CD14-positive monocyte (primary cell): ENCODE results near the gene CASP3. TPM values are rescaled to one million over a fixed set of nuclear protein-coding genes. Genes with fewer than 3 reads are reported as not detected.

ENCODE experiments used
- DNase-seq, 3 donors: peaks; one replicate each; pipeline ENCODE4 v3.0.0-alpha.2; 2011 to 2022
- H2AFZ ChIP-seq: 2 replicates; pipeline ENCODE4 v1.6.0; 2012; ENCODE audit warnings: mild to moderate bottlenecking, low read depth, low read length, inconsistent platforms; ENCODE audit not compliant: insufficient read depth, poor library complexity, severe bottlenecking
- H3K27ac ChIP-seq, 2 donors: 1 replicate in 1 of 2; 2 replicates in 1 of 2; pipeline ENCODE4 v1.5.1; 2012 to 2013; ENCODE audit warnings: low read length in 2 of 2, control low read depth in 1 of 2, inconsistent platforms in 1 of 2, low read depth in 1 of 2, mild to moderate bottlenecking in 1 of 2
- H3K27me3 ChIP-seq, 2 donors: one replicate each; pipeline versions ENCODE4 v1.6.0 to v1.6.1; 2011 to 2013; ENCODE audit warnings: low read length in 2 of 2; ENCODE audit not compliant: control insufficient read depth in 2 of 2, insufficient read depth in 2 of 2
- H3K36me3 ChIP-seq, 2 donors: replicated peaks in 1 of 2; 1 replicate in 1 of 2; 2 replicates in 1 of 2; pipeline versions ENCODE4 v1.5.1 to v1.6.1; 2012 to 2013; ENCODE audit warnings: low read length in 2 of 2, control low read depth in 1 of 2, inconsistent platforms in 1 of 2, mild to moderate bottlenecking in 1 of 2; ENCODE audit not compliant: insufficient read depth in 2 of 2, control insufficient read depth in 1 of 2
- H3K4me1 ChIP-seq, 2 donors: 1 replicate in 1 of 2; 2 replicates in 1 of 2; pipeline versions ENCODE4 v1.5.1 to v1.6.1; 2012 to 2013; ENCODE audit warnings: low read length in 2 of 2, control low read depth in 1 of 2, inconsistent platforms in 1 of 2, mild to moderate bottlenecking in 1 of 2, moderate library complexity in 1 of 2; ENCODE audit not compliant: insufficient read depth in 2 of 2, control insufficient read depth in 1 of 2
- H3K4me2 ChIP-seq: replicated peaks from 2 replicates; pipeline ENCODE3; 2012; ENCODE audit warnings: low read length, moderate library complexity, mild to moderate bottlenecking; ENCODE audit not compliant: poor library complexity, severe bottlenecking; ENCODE audit errors: extremely low read depth
- H3K4me3 ChIP-seq, 3 experiments: fragments of 200-600 bp in 1 of 3; sonication (generic) in 1 of 3; replicated peaks in 1 of 3; 1 replicate in 2 of 3; 2 replicates in 1 of 3; pipeline ENCODE4 v1.5.1; 2011 to 2013; ENCODE audit warnings: low read length in 3 of 3, mild to moderate bottlenecking in 3 of 3, control low read depth in 2 of 3, low read depth in 2 of 3, inconsistent platforms in 1 of 3, moderate library complexity in 1 of 3
- H3K79me2 ChIP-seq: 2 replicates; pipeline ENCODE4 v1.6.0; 2012; ENCODE audit warnings: mild to moderate bottlenecking, control low read depth, inconsistent platforms, low read length, moderate library complexity; ENCODE audit not compliant: insufficient read depth
- H3K9ac ChIP-seq: 2 replicates; pipeline ENCODE4 v1.6.0; 2017; ENCODE audit warnings: low read length, mild to moderate bottlenecking; ENCODE audit not compliant: insufficient read depth, poor library complexity, severe bottlenecking
- H3K9me3 ChIP-seq, 2 donors: replicated peaks in 1 of 2; 1 replicate in 1 of 2; 2 replicates in 1 of 2; pipeline versions ENCODE4 v1.5.1 to v1.6.1; 2012 to 2013; ENCODE audit warnings: low read length in 2 of 2, control low read depth in 1 of 2; ENCODE audit not compliant: control insufficient read depth in 1 of 2, insufficient read depth in 1 of 2
- H4K20me1 ChIP-seq: 2 replicates; pipeline ENCODE4 v1.6.0; 2012; ENCODE audit warnings: mild to moderate bottlenecking, low read length, control low read depth, moderate library complexity; ENCODE audit not compliant: insufficient read depth
- H3K27ac Mint-ChIP-seq, 7 donors: one replicate each; pipeline ENCODE4 v1.8.0; 2020; ENCODE audit warnings: mild to moderate bottlenecking in 7 of 7, mixed read lengths in 7 of 7, moderate library complexity in 6 of 7, inconsistent platforms in 2 of 7
- H3K27me3 Mint-ChIP-seq, 3 donors: one replicate each; pipeline ENCODE4 v1.8.0; 2021 to 2022; ENCODE audit warnings: low read depth in 3 of 3, mild to moderate bottlenecking in 3 of 3, mixed read lengths in 3 of 3, moderate library complexity in 3 of 3, inconsistent platforms in 1 of 3
- H3K36me3 Mint-ChIP-seq, 2 donors: one replicate each; pipeline ENCODE4 v1.8.0; 2020; ENCODE audit warnings: mixed read lengths in 2 of 2, inconsistent platforms in 1 of 2, mild to moderate bottlenecking in 1 of 2
- H3K4me1 Mint-ChIP-seq: one replicate; pipeline ENCODE4 v1.8.0; 2020; ENCODE audit warnings: mild to moderate bottlenecking, mixed read lengths
- H3K4me3 Mint-ChIP-seq, 2 donors: one replicate each; pipeline ENCODE4 v1.8.0; 2020; ENCODE audit warnings: mild to moderate bottlenecking in 2 of 2, mixed read lengths in 2 of 2, moderate library complexity in 1 of 2
- H3K9me3 Mint-ChIP-seq, 7 donors: one replicate each; pipeline ENCODE4 v1.8.0; 2020 to 2022; ENCODE audit warnings: mixed read lengths in 7 of 7, mild to moderate bottlenecking in 6 of 7, moderate library complexity in 6 of 7, inconsistent platforms in 2 of 7
- CTCF ChIP-seq: fragments of 200-600 bp; IDR thresholded peaks from one replicate; pipeline ENCODE4 v1.8.0; 2022; ENCODE audit warnings: antibody characterized with exemption, mild to moderate bottlenecking
- WGBS: methylation state at CpG from one replicate; pipeline ENCODE4 v1.1.5; 2013; ENCODE audit warnings: missing lambda C conversion rate; ENCODE audit not compliant: insufficient coverage; 5-methylcytosine and 5-hydroxymethylcytosine counted together
- intact Hi-C, 2 donors: fragments of 100-400 bp; cut with micrococcal nuclease; formaldehyde crosslinking; loops; one replicate each; pipeline versions ENCODE4 v1.15.0 to v1.15.1; 2023
- polyA plus RNA-seq, 3 donors: library from polyadenylated mRNA; depleted of rRNA in 1 of 3; unstranded in 2 of 3; stranded (reverse) in 1 of 3; fragments of 300-500 nt in 2 of 3; fragments of >200 nt in 1 of 3; fragmentation: Illumina TruSeq in 2 of 3; gene quantifications; 1 replicate in 2 of 3; 2 replicates in 1 of 3; pipeline ENCODE4 v1.2.3, GENCODE V29; 2012 to 2021

Gene CASP3
- polyA plus RNA-seq, 3 donors = 6.7 to 11.3 (median 11.1) TPM

- DNase-seq = no peak
- H3K79me2 ChIP-seq = no peaks in the 10 kb centered on the region
- TF ChIP-seq CTCF = no peak
- peaks cover 0 to 15% (median 2%) of the 10 kb centered on the region in 7 donors for H3K9me3 Mint-ChIP-seq
- H3K36me3 Mint-ChIP-seq = no peaks in the 10 kb centered on the region
- H3K4me3 ChIP-seq = no peak overlapping the region
- H4K20me1 ChIP-seq = no peaks in the 10 kb centered on the region
- H3K36me3 ChIP-seq = no peaks in the 10 kb centered on the region
- H3K27ac ChIP-seq = no peak overlapping the region
- no peak overlapping the region for H2AFZ ChIP-seq
- H3K9ac ChIP-seq = no peak overlapping the region
- H3K4me3 Mint-ChIP-seq = no peak overlapping the region
- no peaks in the 10 kb centered on the region for H3K27me3 ChIP-seq
- no peak overlapping the region for H3K27ac Mint-ChIP-seq
- intact Hi-C loops = no loop called here
- H3K27me3 Mint-ChIP-seq = no peaks in the 10 kb centered on the region
- H3K4me1 ChIP-seq = no peaks in the 10 kb centered on the region
- no peak overlapping the region for H3K4me2 ChIP-seq
- H3K9me3 ChIP-seq = no peaks in the 10 kb centered on the region
- no peaks in the 10 kb centered on the region for H3K4me1 Mint-ChIP-seq
- WGBS = 84% methylated on average over 4 of the region's 5 CpGs
These were observed 58.1 kb downstream of the CASP3 start for GRCh38 chr4:184591070-184591677.

- no peak overlapping the region for H3K4me2 ChIP-seq
- DNase-seq = no peak
- H3K27me3 ChIP-seq = no peaks in the 10 kb centered on the region
- intact Hi-C loops = no loop called here
- H2AFZ ChIP-seq = no peak overlapping the region
- no peaks in the 10 kb centered on the region for H3K36me3 Mint-ChIP-seq
- WGBS = 79% methylated on average over 2 of the region's 3 CpGs
- no peaks in the 10 kb centered on the region for H3K4me1 ChIP-seq
- no peak overlapping the region for H3K27ac ChIP-seq
- H3K4me3 ChIP-seq = no peak overlapping the region
- H3K4me1 Mint-ChIP-seq = no peaks in the 10 kb centered on the region
- H3K9me3 ChIP-seq = no peaks in the 10 kb centered on the region
- no peaks in the 10 kb centered on the region for H3K27me3 Mint-ChIP-seq
- H3K9ac ChIP-seq = no peak overlapping the region
- no peaks in the 10 kb centered on the region for H4K20me1 ChIP-seq
- no peak for TF ChIP-seq CTCF
- H3K27ac Mint-ChIP-seq = no peak overlapping the region
- no peaks in the 10 kb centered on the region for H3K36me3 ChIP-seq
- no peaks in the 10 kb centered on the region for H3K79me2 ChIP-seq
- peaks cover 0 to 13% (median 2%) of the 10 kb centered on the region in 7 donors for H3K9me3 Mint-ChIP-seq
- no peak overlapping the region for H3K4me3 Mint-ChIP-seq
These were observed 59.1 kb downstream of the CASP3 start for GRCh38 chr4:184590196-184590595.
